Measurements from ENCODE around the gene TRMT2A.
A peak's percentile ranks its signal among the peaks of the same experiment; 100 is the strongest.
"Not testable (repeated sequence)": the region's sequence is repeated elsewhere in the genome, so short reads cannot be mapped to it uniquely, and the experiment has no call there.

TRMT2A gene

GRCh38 chr22:20116951-20117632 lies at the start of gene TRMT2A:
TSS of gene TRMT2A (minus strand) at chr22:20117226. CDS start at chr22:20116906, 320 bp downstream.
- DNase-seq: peak; percentile 93 to 97 (median 95)

DNA sequence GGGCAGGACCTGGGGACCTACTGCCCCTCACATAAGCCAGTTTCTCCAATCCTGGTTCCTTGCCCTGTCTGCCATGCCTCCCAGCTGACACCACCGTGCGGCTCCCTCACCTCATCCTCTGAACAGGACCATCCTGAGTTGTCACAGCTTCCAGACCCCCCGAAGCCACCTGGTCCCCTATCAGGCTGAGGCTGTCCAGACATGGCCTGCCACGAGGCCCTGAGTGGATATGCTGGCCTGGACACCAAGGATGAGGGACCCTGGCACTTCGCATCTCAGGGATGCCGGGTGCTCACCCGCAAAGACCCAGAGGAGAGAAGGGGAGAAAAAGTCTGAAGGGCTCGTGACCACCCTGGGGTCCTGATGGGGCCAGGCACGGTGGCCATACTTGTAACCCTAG lies 49.7 kb upstream of the TRMT2A start:
- DNase-seq: no peak

- no peak for DNase-seq
These were observed 48.9 kb upstream of the TRMT2A start for GRCh38 chr22:20165913-20166312.

DNA sequence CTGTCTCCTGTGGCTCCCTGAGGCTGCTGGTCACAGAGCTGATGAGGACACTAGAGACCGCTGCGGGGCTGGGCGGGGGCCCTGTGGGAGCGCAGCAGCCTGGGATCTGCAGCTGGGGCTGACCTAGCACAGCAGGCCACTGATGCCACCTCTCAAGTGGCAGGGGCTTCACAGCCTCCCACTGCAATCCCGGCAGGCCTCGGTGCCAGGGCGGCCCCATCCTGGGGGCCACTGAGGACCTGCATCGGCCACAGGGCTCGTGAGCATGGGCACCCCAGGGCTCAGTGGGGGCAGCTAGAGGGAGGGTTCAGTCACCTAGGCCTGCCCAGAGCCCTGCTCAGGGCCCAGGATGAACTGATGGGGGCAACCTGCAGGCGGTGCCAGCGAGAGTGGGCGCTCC lies 48.4 kb upstream of the TRMT2A start:
- no peak for DNase-seq

- DNase-seq: no peak
These were observed 47.8 kb upstream of the TRMT2A start for GRCh38 chr22:20164863-20165262.

- no peak for DNase-seq
These were observed 43.0 kb upstream of the TRMT2A start for GRCh38 chr22:20160041-20160440.

GRCh38 chr22:20159531-20159930 lies 42.5 kb upstream of the TRMT2A start:
- not testable (repeated sequence) for DNase-seq

DNA sequence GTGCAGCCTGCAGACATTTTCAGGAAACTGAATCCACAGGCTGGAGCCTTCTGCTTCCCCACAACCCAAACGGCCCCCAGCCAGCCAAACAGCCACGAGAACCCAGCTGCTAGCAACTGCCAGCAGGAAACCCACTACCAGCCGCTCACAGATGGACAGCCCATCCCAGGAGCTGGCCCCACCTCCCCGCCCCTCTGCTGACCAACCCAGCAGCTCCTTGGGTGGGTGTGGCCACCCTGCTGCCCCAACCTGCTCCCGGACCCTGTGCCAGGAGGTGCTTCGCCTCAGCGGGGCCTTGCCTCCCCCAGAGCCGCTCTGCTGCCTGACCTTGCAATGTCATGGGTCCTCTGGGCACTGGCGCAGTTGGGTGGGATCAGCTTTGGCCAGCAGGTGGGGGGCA lies 42.0 kb upstream of the TRMT2A start:
- DNase-seq: no peak

DNA sequence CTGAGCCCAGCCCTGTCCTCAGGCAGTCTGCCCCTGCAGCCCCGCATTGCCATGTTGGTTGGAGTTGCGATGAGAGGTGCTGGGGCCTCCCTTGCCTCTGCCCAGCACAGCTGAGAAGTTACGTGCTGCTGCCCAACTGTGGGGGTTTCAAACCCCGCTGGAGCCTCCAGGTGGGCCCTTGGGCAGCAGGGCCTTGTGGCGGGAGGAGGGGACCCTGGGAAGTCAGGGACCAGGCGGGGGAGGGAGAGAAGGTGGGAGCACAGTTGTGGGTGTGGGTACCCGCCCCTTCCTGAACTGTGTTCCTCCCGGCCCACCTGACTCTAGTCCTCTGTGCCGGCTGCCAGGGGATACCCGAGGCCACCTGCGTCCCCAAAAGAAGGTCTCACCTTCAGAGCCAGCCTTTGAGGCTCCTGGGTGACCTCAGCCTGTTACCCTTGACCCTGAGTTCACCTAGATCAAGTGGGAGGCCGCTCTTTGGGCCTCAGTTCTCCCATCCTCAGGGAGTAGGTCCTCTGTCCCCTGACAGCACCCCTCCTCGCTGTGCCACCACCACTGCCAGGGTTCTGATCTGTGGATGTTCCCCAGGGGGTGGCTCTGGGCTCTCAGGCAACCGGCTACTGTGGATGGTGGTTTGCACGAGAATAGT lies 41.5 kb upstream of the TRMT2A start:
- no peak for DNase-seq

DNA sequence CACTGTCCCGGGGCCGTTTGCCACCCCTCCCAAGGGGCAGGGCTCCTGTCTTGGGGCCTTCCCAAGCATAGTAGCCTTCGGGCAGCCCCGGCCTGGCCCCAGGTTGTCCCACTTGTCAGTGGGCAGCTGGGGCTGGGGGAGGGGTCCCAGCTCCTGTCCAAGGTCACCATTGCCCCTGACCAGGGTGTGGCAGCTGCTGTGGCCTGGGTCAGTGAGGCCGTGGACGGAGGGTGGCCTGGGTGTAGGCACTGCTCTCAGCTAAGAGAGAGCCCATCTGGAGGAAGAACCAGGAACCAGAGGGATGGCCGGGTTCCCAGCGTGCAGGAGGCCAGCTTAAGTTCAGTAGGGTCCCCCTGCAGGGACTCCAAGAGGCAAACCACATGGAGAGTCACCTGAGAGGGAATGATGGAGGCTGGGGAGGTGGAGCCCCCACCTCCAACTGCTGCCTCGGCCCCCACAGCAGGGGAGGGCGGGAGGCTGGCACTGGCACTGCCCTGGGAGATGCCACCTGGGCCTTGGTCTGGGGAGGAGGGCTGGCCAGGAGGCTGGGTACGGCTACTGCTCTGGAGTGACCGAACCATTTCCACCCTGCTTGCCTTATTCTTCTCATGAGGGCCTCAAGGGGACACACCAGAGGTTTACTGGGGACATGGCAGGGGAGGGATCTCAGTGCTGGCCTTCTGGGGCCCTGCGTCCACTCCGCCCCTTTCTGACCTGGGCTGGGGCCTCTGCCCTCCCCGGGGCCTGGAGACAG lies 40.6 kb upstream of the TRMT2A start:
- DNase-seq: no peak

DNA sequence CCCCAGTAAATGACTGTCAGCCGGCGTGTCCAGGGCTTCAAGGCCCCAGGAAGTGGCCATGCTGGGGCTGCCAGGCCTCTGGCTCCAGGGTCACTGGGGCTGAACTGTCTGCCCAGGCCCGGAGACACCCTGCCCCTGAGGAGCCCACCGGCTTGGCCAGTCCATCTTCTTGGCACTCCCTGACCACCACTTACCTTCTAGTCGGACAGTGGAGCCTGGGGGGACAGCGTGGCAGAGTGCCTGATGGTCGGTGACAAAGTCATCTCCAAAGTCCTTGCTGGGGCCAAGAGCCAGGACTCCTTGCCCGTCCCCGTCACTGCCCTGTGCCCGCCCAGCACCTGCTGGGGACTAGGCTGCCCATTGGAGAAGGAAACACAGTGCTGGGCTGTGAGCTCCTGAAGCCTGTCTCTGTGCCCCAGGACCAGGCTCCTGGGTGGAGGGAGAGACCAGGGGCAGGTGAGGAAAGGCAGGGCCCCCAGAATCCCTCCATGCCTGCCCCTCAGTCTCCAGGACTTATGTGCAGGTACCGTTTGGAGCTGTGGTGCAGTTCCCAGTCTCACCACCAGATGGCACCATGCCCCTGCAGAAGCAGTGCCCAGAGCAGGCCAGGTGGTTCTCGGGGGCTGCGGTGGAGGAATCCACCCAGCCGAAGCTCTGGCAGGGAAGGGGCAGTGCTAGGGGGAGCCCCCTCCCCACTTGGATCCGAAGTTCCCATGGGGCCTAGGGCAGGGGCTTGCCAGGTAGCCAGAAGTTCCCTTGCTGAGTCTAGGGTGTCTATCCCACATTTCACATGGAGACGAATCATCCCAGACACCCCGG lies 39.8 kb upstream of the TRMT2A start:
- peak; percentile 60 to 74 (median 63) for DNase-seq

DNA sequence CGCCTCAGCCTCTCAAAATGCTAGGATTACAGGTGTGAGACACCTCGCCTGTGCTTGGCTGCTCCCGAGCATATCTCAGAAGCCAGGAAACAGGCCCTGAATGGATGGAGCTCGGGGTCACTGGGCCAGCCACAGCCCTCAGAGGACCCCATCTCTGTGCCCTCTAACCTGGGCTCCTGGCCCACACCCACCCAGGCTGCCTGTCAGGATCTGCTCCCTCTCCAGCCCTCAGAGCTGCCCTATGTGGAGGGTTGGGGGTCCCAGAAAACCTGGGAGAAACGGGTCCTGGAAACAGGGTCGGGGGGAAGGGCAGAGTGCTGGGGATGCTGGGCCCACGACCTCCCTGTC lies 39.0 kb upstream of the TRMT2A start:
- DNase-seq: no peak

- peak; percentile 60 to 95 (median 87) for DNase-seq
These were observed 38.5 kb upstream of the TRMT2A start for GRCh38 chr22:20155330-20156041.

DNA sequence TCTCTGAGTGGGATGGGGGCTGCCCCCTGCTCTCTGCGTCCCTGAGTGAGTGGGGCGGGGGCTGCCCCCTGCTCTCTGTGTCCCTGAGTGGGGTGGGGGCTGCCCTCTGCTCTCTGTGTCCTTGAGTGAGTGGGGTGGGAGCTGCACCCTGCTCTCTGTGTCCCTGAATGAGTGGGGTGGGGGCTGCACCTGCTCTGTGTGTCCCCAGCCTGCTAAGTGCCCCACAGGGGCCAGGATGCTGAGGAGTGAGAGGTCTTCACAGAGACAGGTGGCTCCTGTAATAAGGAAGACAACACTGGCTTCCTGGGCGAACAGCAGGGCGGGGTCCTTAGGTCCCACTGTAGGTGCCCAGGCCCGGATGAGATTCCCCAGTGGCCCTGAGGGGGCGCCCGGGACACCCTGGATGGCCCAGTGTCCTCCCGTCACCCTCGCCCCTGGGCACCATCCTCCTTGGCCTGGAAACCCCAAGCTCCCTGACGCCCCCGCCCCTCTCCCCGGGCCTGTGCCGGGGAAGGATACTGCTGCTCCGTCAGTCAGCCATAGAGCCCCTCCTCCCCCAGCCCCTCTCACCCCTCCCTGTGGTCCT lies 37.7 kb upstream of the TRMT2A start:
- peak in 2 of 3 experiments; percentile 59 to 70 for DNase-seq

DNA sequence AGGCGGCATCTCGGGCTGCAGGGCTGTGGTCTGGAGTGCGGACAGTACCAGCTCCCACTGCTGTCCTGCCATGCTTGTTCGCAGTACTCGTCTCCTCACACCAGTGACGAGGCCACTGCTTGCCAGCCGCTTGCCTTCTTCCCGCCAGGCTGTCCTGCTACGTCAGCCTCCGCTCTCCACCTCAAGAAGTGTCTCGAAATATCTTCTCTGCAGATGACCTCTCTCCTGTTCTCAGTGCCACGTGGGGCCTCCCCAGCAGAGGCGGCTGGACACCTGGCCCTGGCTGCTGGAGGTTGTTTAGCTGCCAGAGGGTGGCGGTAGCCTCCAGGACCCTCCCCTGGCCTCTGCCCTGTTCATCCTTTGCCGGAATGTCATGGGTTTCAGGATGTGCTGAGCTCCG lies 36.9 kb upstream of the TRMT2A start:
- no peak for DNase-seq

GRCh38 chr22:20152464-20152890 lies 35.5 kb upstream of the TRMT2A start:
- DNase-seq: no peak

DNA sequence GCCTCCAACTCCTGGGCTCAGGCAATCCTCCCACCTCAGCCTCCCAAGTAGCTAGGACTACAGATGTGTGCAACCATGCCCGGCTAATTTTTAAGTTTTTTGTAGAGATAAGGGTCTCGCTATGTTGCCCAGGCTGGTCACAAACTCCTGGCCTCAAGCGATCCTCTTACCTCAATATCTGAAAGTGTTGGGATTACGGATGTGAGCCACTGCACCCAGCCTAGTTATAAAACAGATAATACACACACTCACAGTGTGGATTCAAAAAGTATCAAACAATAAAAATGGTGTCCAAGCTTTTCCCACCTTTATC lies 34.2 kb upstream of the TRMT2A start:
- no peak for DNase-seq

- no peak for DNase-seq
These were observed 33.6 kb upstream of the TRMT2A start, which contains the start of gene CCDC188 for GRCh38 chr22:20150381-20151275. TSS of gene CCDC188 (minus strand) at chr22:20151055. CDS start at chr22:20150986, 69 bp downstream.

- no peak for DNase-seq
These were observed 32.5 kb upstream of the TRMT2A start for GRCh38 chr22:20149257-20150250.

DNA sequence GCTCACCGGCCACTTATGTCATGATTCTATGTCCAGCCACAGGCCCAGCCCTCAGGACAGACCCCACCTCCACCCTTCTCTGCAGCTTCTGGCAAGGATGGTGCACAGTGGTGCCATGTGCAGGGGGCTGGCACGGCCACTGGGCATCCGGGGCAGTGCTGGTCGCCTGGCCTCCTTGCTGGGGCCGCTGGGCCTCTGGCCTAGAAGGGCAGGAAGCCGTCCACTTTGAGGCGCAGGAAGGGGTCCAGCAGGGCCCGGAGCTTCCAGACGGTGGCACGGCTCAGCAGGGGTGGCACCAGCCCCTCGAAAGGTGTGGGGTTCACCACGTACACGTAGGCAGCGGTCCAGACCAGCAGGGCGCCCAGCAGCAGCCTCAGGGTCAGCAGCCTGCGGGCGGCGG lies 31.4 kb upstream of the TRMT2A start:
- DNase-seq: no peak
